Testis (tissue), 2 donors: Measurements from ENCODE around the gene SLX4IP.

ENCODE experiments used
- POLR2A ChIP-seq: fragments of 450-650 bp; IDR thresholded peaks from one replicate; pipeline ENCODE4 v1.6.1; 2017; ENCODE audit warnings: antibody characterized with exemption, mild to moderate bottlenecking, moderate library complexity
- TF ChIP-seq, protein P1 (sequence below), 3 experiments: fragments of 450-650 bp in 2 of 3; fragments of 200-600 bp in 1 of 3; sonication (generic) in 1 of 3; IDR thresholded peaks; one replicate each; pipeline ENCODE4 v1.5.1; 2016 to 2019; ENCODE audit warnings: antibody characterized with exemption in 3 of 3, mild to moderate bottlenecking in 2 of 3, moderate library complexity in 1 of 3

DNA sequence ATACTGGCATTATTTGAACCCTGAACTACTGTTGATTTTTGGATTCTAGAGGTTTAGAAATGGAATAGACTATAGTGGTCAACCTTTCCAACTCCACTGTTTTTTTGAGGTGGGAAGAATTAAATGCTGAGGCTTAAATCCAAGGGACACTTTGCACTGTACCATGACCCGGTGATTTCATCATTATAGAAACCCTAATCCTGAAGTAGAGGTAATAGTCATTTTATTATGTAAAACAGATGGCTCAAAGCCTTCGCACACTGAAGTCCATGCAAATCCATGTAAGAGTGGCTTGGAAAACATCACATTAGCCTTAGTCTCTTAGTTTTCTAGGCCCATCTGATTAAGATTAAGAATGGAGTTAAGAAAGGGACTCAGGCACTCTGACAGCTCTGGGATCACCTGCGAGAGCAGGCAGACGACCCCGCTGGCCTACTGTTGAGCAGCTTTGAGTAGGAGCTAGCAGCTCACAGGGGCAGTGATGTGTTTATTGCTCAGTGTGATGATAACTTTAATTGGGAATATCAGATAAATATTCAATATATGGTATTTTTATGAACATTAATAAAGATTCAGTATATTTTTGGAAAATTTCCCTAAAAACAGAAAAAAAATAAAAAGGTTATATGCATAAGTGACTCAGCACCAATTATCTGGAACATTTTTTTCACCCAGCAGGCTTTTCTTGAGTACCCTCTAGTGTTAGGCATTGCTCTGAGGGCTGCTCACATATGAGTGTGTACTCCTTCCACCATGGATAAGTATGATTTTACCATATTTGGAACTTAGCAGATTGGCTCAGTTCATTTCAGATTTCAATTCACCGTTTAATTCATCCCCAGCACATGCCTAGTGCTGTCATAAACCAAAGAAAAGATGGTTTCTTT, 13.4 kb downstream of the SLX4IP start:
- TF ChIP-seq, protein P1, sequence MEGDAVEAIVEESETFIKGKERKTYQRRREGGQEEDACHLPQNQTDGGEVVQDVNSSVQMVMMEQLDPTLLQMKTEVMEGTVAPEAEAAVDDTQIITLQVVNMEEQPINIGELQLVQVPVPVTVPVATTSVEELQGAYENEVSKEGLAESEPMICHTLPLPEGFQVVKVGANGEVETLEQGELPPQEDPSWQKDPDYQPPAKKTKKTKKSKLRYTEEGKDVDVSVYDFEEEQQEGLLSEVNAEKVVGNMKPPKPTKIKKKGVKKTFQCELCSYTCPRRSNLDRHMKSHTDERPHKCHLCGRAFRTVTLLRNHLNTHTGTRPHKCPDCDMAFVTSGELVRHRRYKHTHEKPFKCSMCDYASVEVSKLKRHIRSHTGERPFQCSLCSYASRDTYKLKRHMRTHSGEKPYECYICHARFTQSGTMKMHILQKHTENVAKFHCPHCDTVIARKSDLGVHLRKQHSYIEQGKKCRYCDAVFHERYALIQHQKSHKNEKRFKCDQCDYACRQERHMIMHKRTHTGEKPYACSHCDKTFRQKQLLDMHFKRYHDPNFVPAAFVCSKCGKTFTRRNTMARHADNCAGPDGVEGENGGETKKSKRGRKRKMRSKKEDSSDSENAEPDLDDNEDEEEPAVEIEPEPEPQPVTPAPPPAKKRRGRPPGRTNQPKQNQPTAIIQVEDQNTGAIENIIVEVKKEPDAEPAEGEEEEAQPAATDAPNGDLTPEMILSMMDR (IDR thresholded peaks at IDR 0.05) = no peak
- TF ChIP-seq POLR2A = no peak
